Stimulated activated CD8-positive, alpha-beta memory T cell treated with anti-CD3 and anti-CD28 coated beads, Interleukin-7, amount 100 ng/mL, for 4 hours (primary cell): Measurements from ENCODE around the gene DDX56.
A peak's percentile ranks its signal among the peaks of the same experiment; 100 is the strongest.
"Not testable (repeated sequence)": the region's sequence is repeated elsewhere in the genome, so short reads cannot be mapped to it uniquely, and the experiment has no call there.

Experiments used
- DNase-seq, 2 donors: peaks; one replicate each; pipeline ENCODE4 v3.0.0-alpha.2; 2020; ENCODE audit warnings: low read depth in 2 of 2

The DDX56 gene

GRCh38 chr7:44597181-44597580, 23.5 kb upstream of the DDX56 start:
- not testable (repeated sequence) for DNase-seq

- no peak for DNase-seq
These were observed 22.4 kb upstream of the DDX56 start for GRCh38 chr7:44595934-44596635.

DNA sequence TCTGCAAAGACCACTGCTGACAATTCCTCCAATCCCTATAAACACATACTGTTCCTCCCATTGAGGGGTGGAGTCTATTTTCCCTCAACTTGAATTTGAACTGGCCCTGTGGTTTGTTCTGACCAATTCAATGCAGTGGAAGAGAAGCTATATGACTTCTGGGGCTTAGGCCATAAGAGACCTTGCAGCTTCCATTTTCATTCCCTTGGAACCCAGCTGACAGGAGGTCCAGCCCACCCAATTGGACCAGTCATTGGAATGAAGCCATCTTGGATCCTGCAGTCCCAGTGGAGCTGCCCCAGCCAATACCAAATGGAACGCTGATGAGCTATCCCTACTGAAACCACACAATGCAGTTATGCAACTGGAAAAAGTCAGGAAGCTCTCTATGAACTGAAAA, 17.2 kb upstream of the DDX56 start:
- DNase-seq = no peak

DNA sequence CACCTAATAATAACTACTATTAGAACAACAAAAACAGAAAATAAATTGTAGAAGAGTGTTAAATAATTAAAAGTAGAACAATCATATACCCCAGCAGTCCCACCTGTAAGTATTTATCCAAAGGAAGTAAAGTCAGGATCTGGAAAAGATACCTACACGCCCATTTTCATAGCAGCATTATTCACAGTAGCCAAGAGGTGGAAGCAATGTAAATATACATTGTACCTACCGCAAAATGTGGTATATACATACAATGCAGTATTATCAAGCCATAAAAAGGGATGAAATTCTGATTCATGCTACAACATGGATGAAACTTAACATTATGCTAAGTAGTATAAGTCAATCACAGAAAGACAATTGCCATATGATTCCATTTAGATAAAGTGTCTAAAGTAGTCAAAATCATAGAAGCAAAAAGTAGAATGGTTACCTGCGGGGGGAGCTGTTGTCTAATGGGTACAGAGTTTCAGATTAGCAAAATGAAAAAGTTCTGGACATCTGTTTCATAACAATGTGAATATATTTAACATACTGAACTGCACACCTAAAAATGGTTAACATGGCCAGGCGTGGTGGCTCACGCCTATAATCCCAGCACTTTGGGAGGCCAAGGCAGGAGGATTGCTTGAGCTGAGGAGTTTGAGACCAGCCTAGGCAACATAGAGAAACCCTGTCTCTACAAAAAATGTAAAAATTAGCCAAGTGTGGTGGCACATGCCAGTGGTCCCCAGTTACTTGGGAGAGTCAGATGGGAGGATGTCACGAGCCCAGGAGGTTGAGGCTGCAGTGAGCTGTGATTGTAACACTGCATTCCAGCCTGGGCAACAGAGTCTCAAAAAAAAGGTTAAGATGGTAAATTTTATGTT, 14.4 kb upstream of the DDX56 start:
- peak in 1 of 2 donors; percentile 48 for DNase-seq

DNA sequence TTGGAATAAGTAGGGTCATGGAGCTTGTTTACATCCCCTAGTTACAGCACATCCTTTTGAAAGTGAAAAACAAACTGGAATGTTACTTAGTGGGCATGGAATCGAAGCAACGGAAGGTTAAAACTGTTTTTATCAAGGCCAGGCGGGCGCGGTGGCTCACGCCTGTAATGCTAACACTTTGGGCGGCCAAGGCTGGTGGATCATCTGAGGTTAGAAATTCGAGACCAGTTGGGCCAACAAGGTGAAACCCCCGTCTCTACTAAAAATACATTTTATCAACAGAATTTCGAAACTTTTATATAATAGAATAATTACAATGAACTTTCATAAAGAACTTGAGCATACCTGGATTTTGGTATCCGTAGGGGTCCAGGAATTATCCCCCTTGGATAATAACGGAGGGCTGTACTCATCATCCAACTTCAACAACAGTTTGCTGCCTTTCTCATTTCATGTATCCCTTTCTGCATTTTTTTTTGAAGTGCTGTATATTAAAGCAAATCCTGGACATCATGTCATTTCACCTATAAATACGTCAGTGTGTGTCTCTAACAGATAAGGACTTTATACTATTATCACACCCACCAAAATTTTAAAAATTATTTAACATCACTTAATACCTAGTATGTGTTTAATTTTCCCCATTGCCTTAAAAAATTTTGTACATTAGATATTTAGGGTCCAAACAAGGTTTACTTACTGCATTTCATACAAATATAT, 9.6 kb upstream of the DDX56 start:
- DNase-seq = no peak

GRCh38 chr7:44581879-44582603, 8.3 kb upstream of the DDX56 start, which contains the start of gene TMED4:
TSS of gene TMED4 (minus strand) at chr7:44582231. CDS start at chr7:44582206, 25 bp downstream.
- peak; percentile 99 to 100 for DNase-seq

GRCh38 chr7:44580945-44581878, 7.5 kb upstream of the DDX56 start:
- DNase-seq = peak; percentile 9 to 25

- no peak for DNase-seq
These were observed 2.5 kb upstream of the DDX56 start for GRCh38 chr7:44576228-44576627.

DNA sequence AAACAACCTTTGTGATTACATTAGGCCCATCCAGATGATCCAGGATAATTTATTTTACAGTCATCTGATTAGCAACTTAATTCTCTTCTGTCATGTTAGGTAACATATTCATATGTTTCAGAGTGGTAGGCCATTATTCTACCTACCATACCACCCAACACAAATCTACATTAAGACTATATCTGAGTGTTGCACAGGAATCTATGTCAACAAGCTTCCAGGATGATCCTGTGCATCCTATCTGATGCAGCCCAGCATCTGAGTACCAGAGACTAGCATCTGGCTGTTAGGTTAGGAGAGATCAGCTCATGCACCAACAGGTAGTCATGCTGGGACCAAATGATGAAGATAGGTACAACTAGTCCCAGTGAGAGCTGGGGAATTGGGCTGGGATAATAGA, 1.3 kb upstream of the DDX56 start:
- no peak for DNase-seq

- no peak for DNase-seq
These were observed 672 bp upstream of the DDX56 start for GRCh38 chr7:44574287-44574872.

- DNase-seq = no peak
These were observed 937 bp downstream of the DDX56 start for GRCh38 chr7:44572771-44573170.

DNA sequence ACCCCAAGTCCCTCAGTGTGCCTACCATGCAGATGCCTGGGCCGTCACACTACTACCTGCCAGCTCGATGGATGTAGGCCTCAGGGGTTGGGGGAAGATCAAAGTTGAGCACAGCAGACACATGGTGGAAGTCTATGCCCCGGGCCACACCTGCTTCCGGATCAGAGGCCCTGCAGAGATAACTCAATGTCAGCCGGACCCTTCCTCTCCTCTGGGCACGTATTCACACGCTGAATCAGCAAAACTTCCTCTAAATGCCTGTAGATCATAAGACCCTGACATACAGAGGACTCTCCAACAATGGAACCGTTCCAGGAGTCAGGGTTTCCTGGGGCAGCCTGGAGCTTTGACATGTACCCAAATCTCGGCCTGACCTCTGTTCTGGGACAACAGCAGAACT, 3.7 kb downstream of the DDX56 start:
- DNase-seq = no peak

- no peak for DNase-seq
These were observed 4.7 kb downstream of the DDX56 start for GRCh38 chr7:44568771-44569560.

- DNase-seq = no peak
These were observed 5.8 kb downstream of the DDX56 start for GRCh38 chr7:44567884-44568283.

GRCh38 chr7:44566680-44567079, 7.0 kb downstream of the DDX56 start:
- DNase-seq = no peak

- no peak for DNase-seq
These were observed 7.7 kb downstream of the DDX56 start for GRCh38 chr7:44565795-44566559.

GRCh38 chr7:44565097-44565794, 8.5 kb downstream of the DDX56 start:
- DNase-seq = peak in 1 of 2 donors; percentile 36

DNA sequence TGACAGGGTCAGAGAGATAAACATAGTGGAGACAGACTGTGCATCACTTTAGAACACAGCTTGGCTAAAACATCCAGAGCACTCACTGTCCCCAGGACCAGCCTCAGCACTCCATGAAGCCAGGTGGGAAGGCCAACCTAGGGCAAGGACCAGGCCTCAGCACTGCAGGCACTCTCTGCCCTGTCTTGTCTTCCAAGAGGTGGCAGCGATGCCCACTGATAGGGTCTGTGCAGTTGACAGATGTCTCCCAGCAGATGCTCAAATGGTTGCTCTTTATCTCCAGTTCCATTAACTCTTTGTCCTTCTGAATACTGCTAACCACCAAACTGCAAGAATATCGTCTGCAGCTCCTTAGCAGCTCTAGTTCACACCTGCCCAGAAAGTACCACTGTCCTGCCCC, 9.1 kb downstream of the DDX56 start:
- no peak for DNase-seq
